Subcutaneous adipose tissue (tissue), 4 donors: ENCODE data around the gene LGR6. TPM values are rescaled to one million over a fixed set of nuclear protein-coding genes. Genes with fewer than 3 reads are reported as not detected.

ENCODE experiments used
- CTCF ChIP-seq: fragments of 450-650 bp; IDR thresholded peaks from one replicate; pipeline ENCODE4 v1.5.1; 2016; ENCODE audit warnings: low read depth, mild to moderate bottlenecking, control low read depth, antibody characterized with exemption, moderate library complexity
- total RNA-seq, 4 donors: library from RNA; depleted of rRNA; stranded (reverse); fragments of >200 nt; gene quantifications; one replicate each; pipeline ENCODE4 v1.1.0, GENCODE V29; 2016

The LGR6 gene
- total RNA-seq, 4 donors from 2014 or later = not detected

GRCh38 chr1:202217951-202218350 is 24.4 kb downstream of the LGR6 start:
- no peak for TF ChIP-seq CTCF

GRCh38 chr1:202220733-202221132 is 27.1 kb downstream of the LGR6 start:
- no peak for TF ChIP-seq CTCF

GRCh38 chr1:202221911-202222909 is 28.6 kb downstream of the LGR6 start:
- TF ChIP-seq CTCF = no peak

- no peak for TF ChIP-seq CTCF
These were observed 29.7 kb downstream of the LGR6 start for GRCh38 chr1:202223121-202223860.

- TF ChIP-seq CTCF = no peak
These were observed 30.9 kb downstream of the LGR6 start for GRCh38 chr1:202224453-202224852.

GRCh38 chr1:202225131-202225530 is 31.5 kb downstream of the LGR6 start:
- no peak for TF ChIP-seq CTCF

GRCh38 chr1:202227053-202227672 is 33.6 kb downstream of the LGR6 start:
- no peak for TF ChIP-seq CTCF
